Fibroblast of skin of scalp (primary cell): ENCODE data around the gene DUSP14.

Source experiments
- DNase-seq: peaks from one replicate; pipeline ENCODE4 v3.0.0-alpha.2; 2013

DUSP14 gene

DNA sequence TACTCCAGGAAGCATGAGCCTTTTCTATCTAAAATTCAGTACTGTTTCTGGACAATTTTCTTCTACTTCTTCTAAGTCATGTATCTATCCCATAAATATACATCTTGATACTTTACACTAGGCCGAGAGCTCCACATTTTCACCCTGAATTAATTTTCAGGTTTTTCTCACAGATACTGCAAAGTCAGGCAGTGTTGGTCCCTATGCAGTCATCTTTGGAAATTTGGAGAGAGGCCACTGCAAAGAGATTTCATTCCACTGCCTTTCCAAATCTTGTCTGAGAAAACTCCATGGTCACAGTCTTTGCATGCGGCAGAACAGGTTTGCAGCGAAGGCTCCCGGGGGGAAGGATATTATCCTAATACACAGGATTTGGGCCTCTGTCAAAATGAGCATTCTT lies 28.2 kb downstream of the DUSP14 start:
- no peak for DNase-seq

DNA sequence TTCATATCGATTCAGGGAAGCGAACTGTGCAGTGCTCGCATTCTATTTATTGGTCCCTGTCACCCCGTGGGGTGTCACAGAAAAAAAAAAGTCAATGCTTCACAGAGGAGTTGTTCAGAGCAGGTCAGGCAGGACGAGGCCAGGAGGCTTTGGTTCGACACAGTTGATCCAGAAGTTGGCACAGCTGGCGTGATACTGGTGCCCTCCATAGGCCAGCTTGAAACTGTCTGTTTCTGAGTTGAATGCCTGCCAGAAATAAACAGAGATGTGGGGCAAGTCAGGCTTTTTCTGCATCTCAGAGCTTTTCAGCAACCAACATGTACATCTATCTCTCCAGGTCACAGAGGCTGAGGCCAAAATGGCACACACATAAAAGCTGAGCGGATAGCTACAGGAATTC lies 29.1 kb downstream of the DUSP14 start:
- DNase-seq, result no peak

DNA sequence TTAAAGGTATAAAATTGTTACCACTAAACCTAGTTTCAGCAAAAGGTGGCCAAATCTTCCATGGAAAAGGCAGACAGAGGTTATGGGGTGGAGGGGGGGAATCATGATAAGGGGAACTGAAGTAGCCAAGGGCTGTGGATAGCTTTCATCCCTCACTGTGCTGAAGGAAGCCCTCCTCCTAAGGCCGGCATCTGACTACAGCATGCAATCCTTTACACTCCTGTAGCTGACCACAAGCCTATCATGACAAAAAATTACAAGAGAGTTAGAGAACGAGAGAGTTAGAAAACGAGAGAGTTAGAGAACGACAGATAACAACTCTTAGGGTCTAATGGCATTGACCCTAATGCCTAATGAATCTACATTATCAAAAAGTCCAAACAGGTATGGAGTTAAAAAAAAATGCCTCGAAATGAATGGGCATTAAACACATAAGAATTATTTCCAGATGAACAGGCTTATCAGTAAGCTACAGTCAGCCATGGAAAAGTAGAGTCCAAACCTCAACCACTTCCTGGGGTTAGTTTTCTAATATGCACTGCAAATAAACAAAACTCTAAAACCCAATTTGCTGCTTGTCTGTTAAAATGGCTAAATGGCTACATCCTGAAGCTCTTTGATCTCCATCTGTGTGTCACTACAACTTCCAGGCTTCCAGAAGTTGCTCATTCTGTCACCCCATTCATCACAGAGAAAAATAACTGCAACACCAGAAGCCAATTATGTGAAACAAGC lies 29.7 kb downstream of the DUSP14 start:
- no peak for DNase-seq

DNA sequence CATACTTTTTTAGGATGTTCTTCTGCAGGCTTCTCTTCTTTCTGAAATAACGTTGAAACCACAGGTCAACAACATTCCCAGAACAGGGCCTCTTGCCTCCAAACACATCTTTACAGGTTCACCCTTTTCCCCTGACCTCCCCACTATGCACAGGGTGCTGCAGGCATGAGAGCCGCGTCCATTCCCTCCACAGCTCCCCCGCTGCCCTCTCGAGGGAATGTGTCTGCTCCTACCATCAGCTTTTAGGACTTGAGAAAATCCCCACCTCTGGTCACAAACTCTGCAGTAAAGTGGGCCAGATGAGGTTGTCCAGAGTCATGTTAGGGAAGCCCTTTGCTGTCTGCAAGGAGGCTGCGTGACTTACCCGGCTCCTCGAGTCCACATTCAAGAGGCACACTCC lies 30.5 kb downstream of the DUSP14 start:
- DNase-seq, result no peak

DNA sequence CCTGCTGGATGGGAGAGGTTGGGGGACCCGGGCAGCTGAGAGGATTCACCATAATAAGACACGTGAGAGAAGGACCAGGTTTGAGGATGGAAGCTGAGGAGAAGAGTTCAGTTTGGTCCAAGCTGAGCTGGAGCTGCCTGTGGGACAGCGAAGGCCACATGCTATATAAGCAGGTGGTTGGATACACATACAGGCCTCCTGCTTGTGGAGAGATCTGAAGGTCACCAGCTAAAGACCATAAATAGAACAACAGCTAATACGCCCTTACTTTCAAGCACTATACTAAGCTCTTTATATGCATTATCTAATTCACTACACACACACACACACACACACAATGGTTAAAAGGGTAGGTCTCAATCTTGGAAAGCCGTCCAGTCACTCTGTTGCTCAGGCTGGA lies 32.1 kb downstream of the DUSP14 start:
- no peak for DNase-seq

DNA sequence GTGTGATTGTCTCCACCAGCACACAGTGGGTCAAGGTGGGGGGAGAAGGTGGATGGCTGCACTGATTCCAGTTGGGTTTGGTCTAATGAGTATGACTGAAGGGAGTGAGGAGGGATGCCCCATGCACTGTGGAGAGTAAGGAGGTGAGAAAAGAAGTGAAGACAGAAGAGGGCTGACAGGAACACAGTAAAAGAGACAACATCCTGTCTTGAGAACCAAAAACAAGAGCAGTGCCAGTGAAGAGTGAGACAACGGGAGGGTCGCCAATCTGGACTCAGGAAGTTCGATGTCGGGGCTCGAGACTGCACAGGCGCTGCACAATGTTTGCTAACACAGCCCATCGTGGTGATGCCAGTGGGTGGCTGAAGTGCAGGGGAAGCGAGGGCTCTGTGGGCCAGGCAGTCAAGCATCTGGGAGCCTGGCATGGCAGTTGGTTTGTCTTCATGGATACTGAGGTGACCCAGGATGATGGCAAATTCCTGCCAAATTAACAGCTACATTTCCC lies 34.1 kb downstream of the DUSP14 start:
- no peak for DNase-seq

DNA sequence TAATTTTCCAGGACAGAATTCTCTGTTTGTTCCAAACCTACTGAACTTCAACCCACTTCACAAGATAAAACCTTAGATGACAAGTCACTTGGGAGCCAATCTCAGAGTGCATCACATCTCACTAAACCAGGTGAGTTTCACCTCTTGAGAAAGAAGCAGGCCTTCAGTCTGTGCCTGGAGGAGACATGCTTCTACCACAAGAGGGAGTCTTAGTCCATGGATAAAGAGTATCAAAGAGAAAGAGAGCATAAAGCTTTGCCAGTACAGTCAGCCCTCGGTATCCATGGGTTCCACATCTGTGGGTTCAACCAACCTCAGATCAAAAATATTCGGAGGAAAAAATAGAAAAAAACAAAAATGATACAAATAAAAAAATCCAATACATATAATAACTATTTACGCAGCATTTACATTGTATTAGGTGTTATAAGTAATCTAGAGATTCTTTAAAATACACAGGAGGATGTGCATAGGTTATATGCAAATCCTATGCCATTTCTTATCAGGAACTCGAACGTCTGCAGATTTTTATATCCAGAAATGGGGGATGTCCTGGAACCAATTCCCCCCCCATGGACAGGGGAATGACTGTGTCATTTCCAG lies 37.7 kb downstream of the DUSP14 start:
- peak; percentile 55 for DNase-seq

DNA sequence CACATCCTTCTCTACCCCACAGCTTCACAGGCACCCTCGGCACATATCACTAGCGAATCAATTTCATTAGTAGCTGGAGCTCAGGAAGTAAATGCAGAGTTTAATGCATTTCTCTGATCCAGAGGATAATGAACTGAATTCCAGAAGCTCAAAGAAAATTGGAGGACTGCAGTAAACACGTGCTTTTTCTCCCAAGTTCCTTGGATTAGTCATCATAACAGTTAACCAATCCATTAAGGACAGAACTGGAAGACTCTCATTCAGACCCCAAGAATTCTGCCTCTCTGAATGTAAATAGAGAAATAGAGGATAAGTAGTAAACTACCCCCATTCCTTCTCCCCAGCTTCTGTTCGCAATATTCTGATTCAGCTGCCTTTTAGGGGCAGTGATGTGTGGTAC lies 40.7 kb downstream of the DUSP14 start:
- DNase-seq, result no peak

DNA sequence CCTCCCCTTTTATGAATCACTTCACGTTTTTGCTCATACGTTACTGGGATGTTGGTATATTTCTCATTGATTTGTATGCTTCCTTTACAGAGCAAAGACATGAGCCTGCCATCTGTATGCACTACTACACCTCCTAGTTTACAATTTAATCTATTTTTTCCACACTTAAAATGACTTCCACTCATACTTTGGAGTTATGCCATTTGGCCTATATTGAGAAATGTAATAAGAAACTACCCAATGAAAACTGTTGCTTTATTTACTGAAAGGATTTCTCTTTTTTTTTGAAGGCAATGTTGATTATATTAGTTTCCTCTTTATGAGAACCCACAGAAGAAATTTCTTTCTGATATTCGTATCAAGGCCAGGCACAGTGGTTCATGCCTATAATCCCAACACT lies 43.1 kb downstream of the DUSP14 start:
- DNase-seq, result no peak

DNA sequence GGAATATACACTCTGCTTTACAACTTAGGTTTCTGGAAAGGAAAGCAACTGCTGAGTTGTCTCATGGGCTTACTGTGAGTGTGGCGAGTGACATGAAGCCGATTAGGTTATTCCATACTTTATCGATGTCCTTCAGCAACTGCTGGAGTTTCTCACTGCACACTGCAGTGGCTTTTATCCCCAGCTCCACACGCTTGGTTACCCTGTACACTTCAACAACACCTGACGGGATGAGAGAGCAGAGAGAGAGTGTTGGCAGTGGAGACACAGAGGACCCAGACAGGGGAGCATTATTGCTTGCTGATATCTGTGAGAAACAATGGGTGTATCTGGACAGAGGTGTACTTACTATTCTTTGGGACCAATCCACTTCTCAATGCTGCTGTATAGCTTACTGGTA lies 46.2 kb downstream of the DUSP14 start:
- no peak for DNase-seq

DNA sequence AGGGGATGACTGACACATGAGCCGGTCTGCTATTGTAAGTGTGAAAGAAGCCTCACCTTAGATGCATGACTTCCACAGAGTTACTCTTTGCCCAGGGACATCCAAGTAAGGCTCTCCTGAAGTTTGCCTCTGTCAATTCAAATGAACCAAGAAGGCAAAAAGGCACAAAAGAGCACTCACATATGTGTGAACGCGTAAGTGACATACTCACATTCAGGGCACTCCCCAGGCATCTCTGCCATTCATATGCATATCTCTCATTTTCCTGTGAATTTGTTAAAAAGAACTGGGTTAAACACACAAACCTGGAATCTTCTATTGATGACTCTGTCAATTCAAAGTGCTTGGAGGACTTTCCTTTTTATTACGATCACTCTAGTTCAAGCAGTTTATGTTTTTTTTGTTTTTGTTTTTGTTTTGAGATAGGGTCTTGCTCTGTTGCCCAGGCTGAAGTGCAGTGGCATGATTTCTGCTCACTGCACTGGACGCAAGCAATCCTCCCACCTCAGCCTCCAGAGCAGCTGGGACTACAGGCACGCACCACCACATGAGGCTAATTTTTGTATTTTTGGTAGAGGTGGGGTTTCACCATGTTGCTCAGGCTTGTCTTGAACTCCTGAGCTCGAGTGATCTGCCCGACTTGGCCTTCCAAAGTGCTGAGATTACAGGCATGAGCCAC lies 49.4 kb downstream of the DUSP14 start:
- DNase-seq, result no peak

DNA sequence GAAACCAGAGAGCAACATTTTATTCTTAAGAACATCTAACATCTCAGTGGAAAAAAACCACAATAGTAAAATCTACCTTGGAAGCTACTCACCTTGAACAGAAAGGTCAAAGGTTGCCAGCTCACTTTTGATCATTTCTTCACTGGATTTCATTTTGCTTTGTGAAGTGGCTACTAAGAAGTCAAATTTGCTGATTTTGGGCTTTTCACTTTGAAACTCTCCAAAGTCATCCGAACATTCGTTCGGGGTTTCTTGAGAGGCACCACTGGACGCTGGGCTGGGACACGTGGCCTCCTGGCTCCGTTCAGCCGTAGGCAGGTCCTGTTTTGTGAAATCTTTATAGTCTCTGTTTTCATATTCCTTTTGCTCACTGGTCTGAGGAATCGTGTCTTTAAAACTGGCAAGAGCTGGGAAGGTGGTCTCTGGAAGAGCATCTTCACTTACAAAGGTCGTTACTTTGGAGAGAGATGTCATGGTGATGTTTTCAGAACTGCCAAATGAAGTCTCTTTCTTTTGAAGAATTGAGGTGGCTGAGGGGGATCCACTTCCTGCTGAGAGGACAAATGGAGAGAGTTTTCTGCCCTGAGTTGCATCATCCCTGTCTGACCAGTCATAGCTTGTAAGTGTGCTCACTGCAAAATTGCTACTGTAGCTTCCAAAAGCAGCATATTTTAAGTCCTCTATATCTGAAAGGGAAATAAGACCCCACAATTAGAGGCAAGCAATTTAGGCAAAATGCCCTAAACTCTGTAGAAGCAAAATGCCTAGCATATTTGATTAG lies 52.4 kb downstream of the DUSP14 start:
- peak; percentile 82 for DNase-seq

DNA sequence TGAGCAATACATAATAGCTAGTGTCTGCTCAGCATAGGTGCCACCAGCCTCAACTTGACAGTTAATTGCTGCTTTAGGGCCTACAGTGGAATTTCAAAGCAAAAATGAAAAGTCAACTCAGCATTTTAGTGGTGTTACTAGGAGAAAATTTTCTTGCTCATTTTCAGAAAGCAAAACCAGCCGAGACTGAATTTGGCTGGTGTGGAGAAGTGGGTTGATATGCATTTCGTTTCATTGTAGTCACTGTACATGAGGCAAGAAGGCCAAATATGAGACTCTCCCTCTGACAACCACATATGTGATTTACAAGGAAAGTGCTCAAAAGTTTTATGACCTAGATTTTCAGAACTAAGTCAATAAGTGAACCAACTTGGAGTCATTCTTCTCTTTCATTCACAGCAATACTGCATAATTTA lies 54.0 kb downstream of the DUSP14 start:
- no peak for DNase-seq

DNA sequence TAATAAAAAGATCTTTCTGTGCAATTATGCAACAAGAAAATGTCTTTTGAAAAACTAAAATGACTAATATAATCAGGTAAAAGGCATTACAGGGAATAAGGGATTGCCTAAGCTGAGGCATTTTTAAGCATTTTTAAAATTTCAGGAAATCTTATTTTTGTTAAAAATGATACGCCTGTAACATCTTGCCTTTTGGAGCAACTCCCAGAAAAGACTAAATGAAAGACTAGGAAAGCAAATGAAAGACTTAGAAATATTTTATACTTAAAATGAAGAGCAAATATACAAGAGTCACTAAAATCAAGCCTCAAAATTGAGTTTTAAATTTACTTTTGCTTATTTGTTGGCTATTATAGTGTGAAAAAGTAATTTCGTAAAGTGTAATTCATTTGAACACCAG lies 55.8 kb downstream of the DUSP14 start:
- DNase-seq, result no peak

DNA sequence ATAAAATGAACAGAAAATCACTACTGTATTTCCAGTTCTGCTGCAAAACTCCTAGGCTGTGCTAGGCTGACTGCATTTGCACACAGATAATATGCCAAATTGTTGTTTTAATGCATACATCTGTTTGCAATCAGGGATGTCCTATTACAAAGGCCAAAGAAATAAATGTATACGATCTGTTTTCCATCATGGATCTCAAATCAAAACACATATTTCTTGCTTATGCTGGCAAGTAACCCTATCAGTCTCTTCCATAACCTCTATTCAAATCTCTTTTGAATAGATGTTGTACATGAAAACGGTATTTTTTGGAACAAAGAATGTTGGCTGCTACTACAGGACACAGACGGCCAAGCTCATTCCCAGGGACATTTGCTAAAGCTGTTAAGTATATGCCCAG lies 56.6 kb downstream of the DUSP14 start:
- peak; percentile 42 for DNase-seq

DNA sequence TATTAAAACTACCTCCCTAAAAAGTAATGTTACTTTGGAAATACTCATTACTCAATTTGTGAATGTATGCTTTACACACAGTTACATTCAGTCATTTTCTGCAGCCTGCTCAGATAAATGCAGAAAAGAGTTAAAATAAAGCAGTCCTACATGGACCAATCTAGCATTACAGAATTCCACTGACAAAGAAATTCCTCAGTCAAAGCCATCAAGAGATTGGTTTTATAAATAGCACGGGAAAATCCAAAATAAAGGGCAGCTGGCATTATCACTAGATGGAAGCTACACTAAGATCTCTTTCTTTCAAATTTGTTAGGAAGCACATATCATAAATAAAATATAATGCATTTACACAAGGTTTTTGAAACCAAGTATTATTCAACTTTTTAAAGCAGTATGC lies 58.3 kb downstream of the DUSP14 start:
- DNase-seq, result no peak

DNA sequence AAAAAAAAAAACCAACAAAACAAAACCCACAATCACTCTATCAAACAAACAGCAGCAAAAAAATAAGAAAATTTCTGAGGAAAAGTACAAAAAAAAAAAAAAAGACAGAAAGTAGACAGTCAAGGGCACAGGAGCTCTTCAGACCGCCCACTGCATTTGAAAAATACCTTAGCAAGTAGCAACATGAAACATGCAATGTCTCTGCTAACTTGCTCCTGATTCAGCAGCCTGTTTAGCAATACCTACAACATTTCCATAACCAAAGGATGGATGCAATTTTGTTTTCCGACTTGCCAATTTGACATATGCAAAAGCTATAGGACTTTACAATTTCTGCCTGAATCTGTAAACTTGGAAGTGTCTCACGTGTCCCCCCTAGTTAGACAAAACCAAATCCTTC lies 62.1 kb downstream of the DUSP14 start:
- DNase-seq, result no peak

DNA sequence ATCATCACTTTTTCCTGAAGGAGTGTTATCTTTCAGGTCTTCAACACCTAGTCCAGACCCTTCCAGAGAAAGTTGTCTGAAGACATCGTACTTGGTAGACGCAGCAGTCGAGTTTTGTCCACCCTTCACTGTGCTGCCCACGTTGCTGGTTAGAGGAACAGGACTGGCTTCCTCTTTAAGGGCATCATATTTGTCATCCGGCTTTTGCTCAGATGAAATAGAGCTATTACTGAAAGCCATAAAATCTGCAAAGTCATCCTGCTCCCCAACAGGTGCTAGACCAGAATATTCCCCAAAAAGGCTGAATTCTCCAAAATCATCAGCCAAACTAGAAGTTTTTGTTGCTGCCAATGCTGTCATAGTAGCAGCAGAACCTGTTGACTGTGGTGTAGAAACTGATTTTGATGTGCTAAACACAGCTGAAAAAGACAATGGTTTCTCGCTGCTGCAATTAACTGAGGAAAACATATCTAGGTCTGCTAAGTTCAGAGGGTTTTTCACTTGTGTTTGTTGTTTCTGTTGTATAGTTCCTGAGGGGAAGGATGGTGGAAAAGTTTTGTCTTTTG lies 63.8 kb downstream of the DUSP14 start:
- DNase-seq, result no peak

DNA sequence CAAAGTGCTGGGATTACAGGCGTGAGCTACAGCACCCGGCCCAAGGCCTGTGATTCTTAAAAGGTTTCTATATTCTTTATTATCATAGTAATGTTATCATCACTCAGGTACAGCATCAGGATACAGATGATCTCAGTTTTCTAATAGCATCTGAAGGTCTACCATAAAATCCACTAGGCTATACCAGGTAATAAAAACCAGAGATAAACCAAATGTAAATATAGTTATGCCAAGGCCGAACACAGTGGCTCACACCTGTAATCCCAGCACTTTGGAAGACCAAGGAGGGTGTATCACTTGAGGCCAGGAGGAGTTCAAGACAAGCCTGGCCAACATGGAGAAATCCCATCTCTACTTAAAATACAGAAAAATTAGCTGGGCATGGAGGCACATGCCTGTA lies 65.7 kb downstream of the DUSP14 start:
- DNase-seq, result no peak

DNA sequence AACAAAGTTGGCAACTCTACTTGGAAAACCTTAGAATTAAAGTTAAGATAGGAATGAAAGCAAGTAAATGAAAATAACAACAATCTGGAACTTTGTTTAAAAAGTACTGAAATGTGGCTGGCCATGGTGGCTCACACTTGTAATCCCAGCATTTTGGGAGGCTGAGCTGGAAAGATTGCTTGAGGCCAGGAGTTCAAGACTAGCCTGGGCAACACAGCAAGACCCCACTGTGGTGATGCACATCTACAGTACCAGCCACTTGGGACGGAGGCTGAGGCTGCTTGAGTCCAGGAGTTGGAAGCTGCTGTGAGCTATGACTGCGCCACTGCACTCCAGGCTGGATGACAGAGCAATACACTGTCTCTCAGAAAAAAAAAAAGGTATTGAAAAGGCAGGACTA lies 67.8 kb downstream of the DUSP14 start:
- no peak for DNase-seq

DNA sequence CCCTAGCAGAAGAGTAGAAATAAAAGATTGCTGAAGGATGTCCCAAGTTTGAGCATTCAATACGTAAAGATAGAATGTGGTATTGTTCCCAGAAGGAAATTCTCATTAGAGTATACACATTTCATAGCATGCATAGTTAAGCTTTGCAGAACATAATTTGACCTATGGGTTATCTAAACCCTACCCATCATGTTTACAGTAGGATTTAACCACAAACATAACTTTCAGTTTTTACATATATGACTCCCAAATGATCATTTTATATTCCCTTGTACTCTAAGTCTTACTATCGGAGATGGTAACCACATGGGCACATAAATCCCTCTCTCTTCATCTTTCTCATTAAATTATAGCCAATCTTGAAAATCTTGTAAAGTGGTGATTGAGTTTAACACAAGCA lies 68.6 kb downstream of the DUSP14 start:
- DNase-seq, result no peak

DNA sequence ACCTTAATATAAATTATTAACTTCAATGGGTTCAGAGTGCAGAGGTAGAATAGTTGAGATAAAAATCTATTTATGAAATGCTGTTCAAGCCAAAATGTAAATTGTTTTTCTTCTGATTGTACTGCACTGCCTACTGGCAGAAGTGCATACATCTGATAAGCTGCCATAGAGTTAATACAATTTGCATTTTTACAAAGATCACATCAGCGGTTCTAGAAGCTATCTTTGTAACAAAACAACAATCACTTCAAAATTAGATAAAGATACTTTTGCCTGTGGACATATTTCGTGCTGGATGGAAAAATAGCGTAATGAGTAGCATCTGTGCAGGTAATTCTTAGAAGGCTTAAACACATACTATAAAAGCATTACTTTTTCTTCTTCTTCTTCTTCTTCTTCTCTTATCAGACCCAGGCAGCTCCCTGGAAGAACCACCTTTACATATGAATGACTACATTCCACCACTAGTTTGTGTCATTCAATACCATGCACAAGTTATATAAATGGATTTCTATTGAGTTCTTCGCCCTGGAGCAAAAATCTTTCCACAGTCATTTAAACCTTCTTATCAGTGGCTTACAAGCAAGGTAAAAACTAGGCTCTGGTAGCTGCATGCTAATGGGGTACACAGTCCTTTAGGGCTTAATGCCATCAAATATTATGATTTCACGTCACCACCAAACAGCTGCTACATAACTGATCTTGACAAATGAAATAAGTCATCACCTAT lies 72.5 kb downstream of the DUSP14 start:
- DNase-seq, result no peak
